ENCODE measurements around the gene FAXDC2.

DNA sequence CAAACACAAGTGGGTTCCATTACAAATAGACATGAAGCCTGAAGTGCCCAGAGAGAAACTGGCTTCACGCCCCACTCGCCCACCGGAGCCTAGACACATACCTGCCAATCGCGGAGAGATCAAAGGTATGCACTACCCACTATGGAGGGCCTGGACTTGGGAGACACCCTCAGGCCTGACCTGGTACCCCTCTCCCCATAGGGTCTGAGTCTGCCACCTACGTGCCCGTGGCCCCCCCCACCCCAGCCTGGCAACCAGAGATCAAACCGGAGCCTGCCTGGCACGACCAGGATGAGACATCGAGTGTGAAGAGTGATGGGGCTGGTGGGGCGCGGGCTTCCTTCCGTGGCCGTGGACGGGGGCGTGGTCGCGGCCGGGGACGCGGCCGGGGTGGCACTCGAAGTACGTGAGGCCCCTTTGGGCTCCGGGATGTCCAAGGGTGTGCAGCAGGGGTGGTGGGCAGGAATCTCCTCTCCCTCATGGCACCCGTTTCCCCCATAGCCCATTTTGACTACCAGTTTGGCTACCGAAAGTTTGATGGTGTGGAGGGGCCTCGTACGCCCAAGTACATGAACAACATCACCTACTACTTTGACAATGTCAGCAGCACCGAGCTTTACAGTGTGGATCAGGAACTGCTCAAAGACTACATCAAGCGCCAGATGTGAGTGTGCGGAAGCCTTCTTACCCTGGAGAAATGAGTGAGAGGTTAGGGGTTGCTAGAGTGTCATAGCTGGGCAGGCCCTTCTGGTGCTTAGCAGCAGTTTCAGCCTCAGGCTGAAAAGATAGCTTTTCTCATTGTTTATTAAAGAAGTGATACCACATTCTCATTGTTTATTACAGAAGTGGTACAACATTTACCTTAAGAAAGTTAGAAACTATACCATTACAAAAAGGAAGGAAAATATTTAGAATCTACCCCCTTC is 56.5 kb downstream of the FAXDC2 start:
- TF ChIP-seq, protein P1, sequence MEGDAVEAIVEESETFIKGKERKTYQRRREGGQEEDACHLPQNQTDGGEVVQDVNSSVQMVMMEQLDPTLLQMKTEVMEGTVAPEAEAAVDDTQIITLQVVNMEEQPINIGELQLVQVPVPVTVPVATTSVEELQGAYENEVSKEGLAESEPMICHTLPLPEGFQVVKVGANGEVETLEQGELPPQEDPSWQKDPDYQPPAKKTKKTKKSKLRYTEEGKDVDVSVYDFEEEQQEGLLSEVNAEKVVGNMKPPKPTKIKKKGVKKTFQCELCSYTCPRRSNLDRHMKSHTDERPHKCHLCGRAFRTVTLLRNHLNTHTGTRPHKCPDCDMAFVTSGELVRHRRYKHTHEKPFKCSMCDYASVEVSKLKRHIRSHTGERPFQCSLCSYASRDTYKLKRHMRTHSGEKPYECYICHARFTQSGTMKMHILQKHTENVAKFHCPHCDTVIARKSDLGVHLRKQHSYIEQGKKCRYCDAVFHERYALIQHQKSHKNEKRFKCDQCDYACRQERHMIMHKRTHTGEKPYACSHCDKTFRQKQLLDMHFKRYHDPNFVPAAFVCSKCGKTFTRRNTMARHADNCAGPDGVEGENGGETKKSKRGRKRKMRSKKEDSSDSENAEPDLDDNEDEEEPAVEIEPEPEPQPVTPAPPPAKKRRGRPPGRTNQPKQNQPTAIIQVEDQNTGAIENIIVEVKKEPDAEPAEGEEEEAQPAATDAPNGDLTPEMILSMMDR (IDR thresholded peaks at IDR 0.05; ENCODE audit: insufficient read depth, low read length) = no peak
- TF ChIP-seq POLR2AphosphoS5 (IDR thresholded peaks at IDR 0.05; ENCODE audit: low read depth) = no peak
- TF ChIP-seq, protein P2, sequence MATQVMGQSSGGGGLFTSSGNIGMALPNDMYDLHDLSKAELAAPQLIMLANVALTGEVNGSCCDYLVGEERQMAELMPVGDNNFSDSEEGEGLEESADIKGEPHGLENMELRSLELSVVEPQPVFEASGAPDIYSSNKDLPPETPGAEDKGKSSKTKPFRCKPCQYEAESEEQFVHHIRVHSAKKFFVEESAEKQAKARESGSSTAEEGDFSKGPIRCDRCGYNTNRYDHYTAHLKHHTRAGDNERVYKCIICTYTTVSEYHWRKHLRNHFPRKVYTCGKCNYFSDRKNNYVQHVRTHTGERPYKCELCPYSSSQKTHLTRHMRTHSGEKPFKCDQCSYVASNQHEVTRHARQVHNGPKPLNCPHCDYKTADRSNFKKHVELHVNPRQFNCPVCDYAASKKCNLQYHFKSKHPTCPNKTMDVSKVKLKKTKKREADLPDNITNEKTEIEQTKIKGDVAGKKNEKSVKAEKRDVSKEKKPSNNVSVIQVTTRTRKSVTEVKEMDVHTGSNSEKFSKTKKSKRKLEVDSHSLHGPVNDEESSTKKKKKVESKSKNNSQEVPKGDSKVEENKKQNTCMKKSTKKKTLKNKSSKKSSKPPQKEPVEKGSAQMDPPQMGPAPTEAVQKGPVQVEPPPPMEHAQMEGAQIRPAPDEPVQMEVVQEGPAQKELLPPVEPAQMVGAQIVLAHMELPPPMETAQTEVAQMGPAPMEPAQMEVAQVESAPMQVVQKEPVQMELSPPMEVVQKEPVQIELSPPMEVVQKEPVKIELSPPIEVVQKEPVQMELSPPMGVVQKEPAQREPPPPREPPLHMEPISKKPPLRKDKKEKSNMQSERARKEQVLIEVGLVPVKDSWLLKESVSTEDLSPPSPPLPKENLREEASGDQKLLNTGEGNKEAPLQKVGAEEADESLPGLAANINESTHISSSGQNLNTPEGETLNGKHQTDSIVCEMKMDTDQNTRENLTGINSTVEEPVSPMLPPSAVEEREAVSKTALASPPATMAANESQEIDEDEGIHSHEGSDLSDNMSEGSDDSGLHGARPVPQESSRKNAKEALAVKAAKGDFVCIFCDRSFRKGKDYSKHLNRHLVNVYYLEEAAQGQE (IDR thresholded peaks at IDR 0.05; ENCODE audit: insufficient replicate concordance, low read depth) = no peak

All from HL-60 (cell line).